Peyer's patch (tissue), 4 donors: ENCODE data around the gene POU2F3.

Source experiments
- CTCF ChIP-seq, 6 experiments: fragments of 450-650 bp in 4 of 6; fragments of 200-600 bp in 2 of 6; sonication (generic) in 1 of 6; IDR thresholded peaks; one replicate each; pipeline ENCODE4 v1.5.1; 2017 to 2019; ENCODE audit warnings: antibody characterized with exemption in 6 of 6, mild to moderate bottlenecking in 3 of 6, moderate library complexity in 1 of 6
- POLR2A ChIP-seq, 2 donors: fragments of 450-650 bp; IDR thresholded peaks; one replicate each; pipeline ENCODE4 v1.5.1; 2017; ENCODE audit warnings: antibody characterized with exemption in 2 of 2, mild to moderate bottlenecking in 2 of 2, moderate library complexity in 2 of 2

- TF ChIP-seq CTCF (IDR thresholded peaks at IDR 0.05): no peak
- TF ChIP-seq POLR2A (IDR thresholded peaks at IDR 0.05): no peak
Measured at GRCh38 chr11:120239713-120240640, at the start of gene POU2F3.
